Measurements from ENCODE around the gene PNISR. TPM values are rescaled to one million over a fixed set of nuclear protein-coding genes. Genes with fewer than 3 reads are reported as not detected.

The PNISR gene
- total RNA-seq, 2 experiments from 2014 or later, result 135 to 142 TPM

DNA sequence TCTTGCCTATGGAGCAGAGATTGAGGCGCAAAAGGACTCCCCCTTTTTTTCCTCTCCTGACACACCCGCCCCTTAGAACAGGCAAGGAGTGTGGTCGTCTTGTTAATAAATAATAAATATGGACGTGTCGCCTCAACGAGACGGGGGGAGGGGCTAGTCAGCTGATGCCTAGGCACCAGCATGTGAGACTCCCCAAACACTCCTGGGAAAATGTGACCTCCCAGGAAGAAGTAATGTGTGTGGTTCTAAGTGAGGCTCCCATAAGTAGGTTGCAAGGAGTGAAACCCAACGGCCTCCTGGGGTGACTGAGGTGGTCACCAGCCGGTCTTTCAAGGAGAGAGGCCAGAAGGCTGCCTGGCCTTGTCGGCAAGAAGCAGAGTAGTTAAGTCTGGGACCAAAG is 74.5 kb downstream of the PNISR start:
- Mint-ChIP-seq H3K4me1 (peaks cover 5% of the 10 kb centered on the region), H3K27me3 (peaks cover 61% of the 10 kb centered on the region), H3K36me3 (ENCODE audit: low read depth) (no peaks in the 10 kb centered on the region), H3K27ac (no peak overlapping the region), H3K4me3 (no peak overlapping the region), H3K9me3 (no peaks in the 10 kb centered on the region)
- ChIA-PET POLR2A (no interaction called here), CTCF (interaction anchor here (1.2 to 1.7 kb wide), 2 partner anchors 11 to 14 kb away, joined by 3 read pairs; no protein-coding TSS in a partner anchor)
- no peak for DNase-seq

DNA sequence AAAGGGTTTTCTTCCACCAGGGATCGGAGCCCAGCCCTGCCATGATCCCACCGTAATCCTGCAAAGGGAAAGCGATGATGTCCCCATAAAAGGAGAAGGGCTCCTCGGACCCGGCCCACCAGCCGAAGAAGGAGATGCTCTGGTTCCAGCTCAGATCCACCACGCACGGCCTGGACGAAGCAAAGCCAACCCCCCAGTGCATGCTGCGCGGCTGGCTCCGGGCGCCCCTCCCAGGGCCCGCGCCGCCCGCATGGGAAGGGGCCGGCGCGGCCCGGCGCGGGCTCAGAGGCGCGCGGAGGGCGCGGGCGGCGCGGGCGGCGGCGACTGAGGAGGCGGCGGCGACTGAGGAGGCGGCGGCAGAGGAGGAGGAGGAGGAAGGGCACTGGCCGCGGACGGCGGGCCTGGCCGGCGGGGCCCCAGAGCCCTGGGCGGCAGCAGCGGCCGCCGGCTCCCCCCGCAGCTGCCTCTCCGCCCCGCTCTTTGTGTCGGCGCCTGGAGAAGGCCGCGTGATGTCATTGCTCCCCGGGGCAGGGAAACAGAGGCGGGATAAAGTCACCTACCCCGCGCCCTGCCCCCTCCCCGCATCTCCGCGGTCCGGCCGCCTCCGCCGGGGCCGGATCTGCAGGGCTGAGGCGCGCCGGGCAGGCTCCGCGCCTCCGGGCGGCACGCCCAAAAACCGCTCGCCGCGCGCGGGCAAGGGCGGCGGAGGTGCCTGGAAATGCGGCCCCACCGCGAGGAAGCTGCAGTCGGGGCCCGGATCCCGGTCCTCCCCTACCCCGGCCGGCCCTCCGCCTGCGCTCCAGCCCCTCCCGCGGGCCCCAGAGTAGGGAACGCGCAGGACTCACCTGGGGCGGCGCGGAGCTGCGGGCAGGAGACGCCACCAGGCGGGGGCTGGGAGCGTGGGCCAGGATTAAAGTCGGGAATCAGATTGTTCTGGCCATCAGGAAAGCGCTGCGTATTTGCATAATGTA is 75.7 kb downstream of the PNISR start, which contains the start of gene FAXC:
Gene FAXC, minus strand, starts transcription at position 504 of the 971 bp plus-strand sequence. Its CDS starts 302 bp downstream, at position 202.
- peak; percentile 26 for DNase-seq
- Mint-ChIP-seq H3K4me3 (peak within 1 kb of the TSS; percentile 58), H3K9me3 (no peaks in the 10 kb centered on the region), H3K27me3 (peaks cover 61% of the 10 kb centered on the region), H3K27ac (no peak within 1 kb of the TSS), H3K36me3 (ENCODE audit: low read depth) (no peaks in the 10 kb centered on the region), H3K4me1 (peaks cover 7% of the 10 kb centered on the region)
- CTCF ChIA-PET, result interaction anchor here (1.1 to 1.7 kb wide), 3 partner anchors 12 to 15 kb away, joined by 3 read pairs; no protein-coding TSS in a partner anchor
- POLR2A ChIA-PET, result interaction anchor here (1.0 kb wide), 1 partner anchor 12 kb away, joined by 3 read pairs; no protein-coding TSS in a partner anchor

DNA sequence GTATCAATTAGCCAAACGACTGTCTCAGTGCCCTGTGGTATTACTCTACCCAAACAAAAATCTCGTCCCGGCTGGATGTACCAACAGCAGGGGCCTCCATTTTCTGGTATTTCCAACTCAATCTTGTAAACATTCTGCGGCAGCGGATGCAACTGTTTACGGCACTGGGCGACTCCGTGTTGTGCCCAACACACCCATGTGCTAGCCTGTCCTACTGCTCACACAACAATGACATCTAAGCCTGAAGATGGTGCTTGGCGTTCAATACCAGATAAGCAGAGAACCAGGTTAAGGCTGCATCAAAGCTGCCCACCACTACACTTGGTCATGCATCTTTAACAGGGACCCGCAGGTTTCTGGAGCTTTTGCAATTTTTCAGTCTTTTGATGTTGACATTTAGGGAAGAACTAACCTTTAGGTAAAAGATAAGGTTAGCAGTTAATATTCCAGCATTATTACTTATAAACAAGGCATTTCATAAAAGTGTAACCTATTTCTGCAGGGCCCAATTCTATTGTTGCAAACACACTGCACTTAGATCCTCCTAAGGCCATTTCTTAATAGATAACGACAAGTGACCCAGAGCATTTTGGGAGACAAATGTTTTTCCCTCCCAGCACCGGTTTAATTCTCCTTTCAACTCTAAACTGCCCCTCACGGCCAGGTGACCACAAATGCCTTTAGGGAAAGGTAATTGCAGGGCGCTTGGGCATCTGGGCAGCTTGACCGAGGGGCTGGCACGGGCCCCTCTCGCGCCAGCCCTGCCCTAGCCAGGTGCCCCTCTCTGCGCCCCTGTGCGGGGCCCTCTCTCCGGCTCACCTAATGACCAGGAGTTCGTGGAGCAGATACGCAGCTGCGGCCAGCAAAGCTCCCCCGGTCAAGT is 76.6 kb downstream of the PNISR start:
- Mint-ChIP-seq H3K36me3 (ENCODE audit: low read depth) (no peaks in the 10 kb centered on the region), H3K9me3 (no peaks in the 10 kb centered on the region), H3K4me3 (peak overlapping the region; percentile 58), H3K27ac (no peak overlapping the region), H3K4me1 (peaks cover 12% of the 10 kb centered on the region), H3K27me3 (peaks cover 65% of the 10 kb centered on the region)
- ChIA-PET CTCF (interaction anchor here (1.2 to 2.6 kb wide), 2 partner anchors 14 to 18 kb away, joined by 4 to 15 read pairs; no protein-coding TSS in a partner anchor), POLR2A (interaction anchor here (1.0 kb wide), 1 partner anchor 11 kb away, joined by 3 read pairs; no protein-coding TSS in a partner anchor)
- DNase-seq, result no peak

Other genes starting within 250 kb of the PNISR start
- under 1 TPM; 0.23 to 0.38 TPM for gene FAXC, start 75.6 kb downstream of the PNISR start, total RNA-seq
- gene COQ3, start 31.1 kb downstream of the PNISR start, total RNA-seq, result 1 to 10 TPM; 6.6 to 7.5 TPM
- gene USP45, start 90.1 kb upstream of the PNISR start, total RNA-seq, result 1 to 10 TPM; 6.0 to 7.4 TPM
- gene CCNC, start 143.4 kb upstream of the PNISR start, total RNA-seq, result 10 to 100 TPM; 41.5 to 45.4 TPM
- gene PRDM13, start 181.5 kb upstream of the PNISR start, total RNA-seq, result not detected